ENCODE results near the gene STK17A.

- TF ChIP-seq CTCF (conservative IDR thresholded peaks at IDR 0.05; ENCODE audit: low read length), result no peak
- TF ChIP-seq EZH2phosphoT487 (IDR thresholded peaks at IDR 0.05; ENCODE audit: borderline replicate concordance, low read depth, low read length), result no peak
Observed at GRCh38 chr7:43636093-43636492, 53.2 kb downstream of the STK17A start.
